HCT116 (cell line): ENCODE measurements around the gene RNU7-1.

ENCODE experiments used
- ATF3 ChIP-seq: IDR thresholded peaks from 2 replicates; pipeline ENCODE4 v1.6.1; 2012
- CBX3 ChIP-seq: IDR thresholded peaks from 2 replicates; pipeline ENCODE4 v1.6.1; 2012; ENCODE audit warnings: low read depth
- CTCF ChIP-seq, 3 experiments: fragments of 200-600 bp in 1 of 3; sonication (generic) in 1 of 3; IDR thresholded peaks in 2 of 3; conservative IDR thresholded peaks in 1 of 3; 2 replicates each; pipeline ENCODE4 v1.5.1; 2012 to 2017; ENCODE audit warnings: low read depth in 2 of 3, low read length in 2 of 3, antibody characterized with exemption in 1 of 3, borderline replicate concordance in 1 of 3, control low read depth in 1 of 3, mild to moderate bottlenecking in 1 of 3, mixed read lengths in 1 of 3, mixed run types in 1 of 3, moderate library complexity in 1 of 3; ENCODE audit not compliant: insufficient read depth in 1 of 3
- EZH2 ChIP-seq: fragments of 200-600 bp; sonication (generic); IDR thresholded peaks from 2 replicates; pipeline ENCODE4 v1.6.1; 2017; ENCODE audit warnings: antibody characterized with exemption, mixed run types
- EZH2phosphoT487 ChIP-seq: fragments of 200-600 bp; IDR thresholded peaks from 2 replicates; pipeline ENCODE4 v1.6.1; 2018; ENCODE audit warnings: antibody characterized with exemption, borderline replicate concordance
- JUND ChIP-seq: IDR thresholded peaks from 2 replicates; pipeline ENCODE4 v1.6.1; 2012
- POLR2A ChIP-seq: IDR thresholded peaks from 2 replicates; pipeline ENCODE4 v1.7.0; 2011; ENCODE audit warnings: borderline replicate concordance; ENCODE audit not compliant: insufficient read depth, insufficient read length; ENCODE audit errors: extremely low read depth
- POLR2AphosphoS5 ChIP-seq: IDR thresholded peaks from 2 replicates; pipeline ENCODE4 v1.6.1; 2011; ENCODE audit warnings: mild to moderate bottlenecking, low read depth, low read length, moderate library complexity
- RAD21 ChIP-seq: IDR thresholded peaks from 2 replicates; pipeline ENCODE4 v1.6.1; 2012; ENCODE audit warnings: low read depth, mild to moderate bottlenecking
- REST ChIP-seq: IDR thresholded peaks from 2 replicates; pipeline ENCODE4 v1.6.1; 2012; ENCODE audit warnings: low read depth
- TCF7L2 ChIP-seq: IDR thresholded peaks from 2 replicates; pipeline ENCODE4 v1.7.0; 2011; ENCODE audit warnings: borderline replicate concordance, inconsistent platforms; ENCODE audit not compliant: insufficient read depth, insufficient read length; ENCODE audit errors: extremely low read depth
- YY1 ChIP-seq: IDR thresholded peaks from 2 replicates; pipeline ENCODE4 v1.6.1; 2011; ENCODE audit warnings: low read length, low read depth, moderate library complexity, mild to moderate bottlenecking; ENCODE audit not compliant: insufficient replicate concordance; ENCODE audit errors: extremely low read depth
- ZBTB33 ChIP-seq: IDR thresholded peaks from 2 replicates; pipeline ENCODE4 v1.6.1; 2011; ENCODE audit warnings: mild to moderate bottlenecking, low read length, moderate library complexity; ENCODE audit not compliant: insufficient replicate concordance; ENCODE audit errors: extremely low read depth

- TF ChIP-seq YY1: no peak
- TF ChIP-seq RAD21: no peak
- no peak for TF ChIP-seq CTCF (IDR thresholded peaks at IDR 0.05 in 2 of 3, conservative IDR thresholded peaks at IDR 0.05 in 1 of 3; ENCODE audit: borderline replicate concordance in 1 of 3, insufficient read depth in 1 of 3, low read depth in 2 of 3, low read length in 2 of 3)
- no peak for TF ChIP-seq POLR2A
- no peak for TF ChIP-seq EZH2phosphoT487
- no peak for TF ChIP-seq ATF3
- no peak for TF ChIP-seq REST
- TF ChIP-seq EZH2: no peak
- TF ChIP-seq ZBTB33: no peak
- no peak for TF ChIP-seq JUND
- no peak for TF ChIP-seq POLR2AphosphoS5
- TF ChIP-seq CBX3: no peak
- no peak for TF ChIP-seq TCF7L2
These were observed 10.8 kb upstream of the RNU7-1 start for GRCh38 chr12:6932766-6933165.
